Loucy (cell line): Measurements from ENCODE around the gene PUM2.

ENCODE experiments used
- H2AFZ ChIP-seq: fragments of 200-600 bp; sonication (generic); 2 replicates; pipeline ENCODE4 v1.6.0; 2016; ENCODE audit warnings: antibody characterized with exemption, mild to moderate bottlenecking, low read length, moderate library complexity
- H3F3A ChIP-seq: fragments of 200-600 bp; 2 replicates; pipeline ENCODE4 v1.6.0; 2016; ENCODE audit warnings: antibody characterized with exemption, low read depth, mild to moderate bottlenecking
- H3K27me3 ChIP-seq: fragments of 200-600 bp; sonication (generic); 2 replicates; pipeline ENCODE4 v1.6.1; 2014; ENCODE audit warnings: low read length, mild to moderate bottlenecking; ENCODE audit not compliant: insufficient read depth, poor library complexity, severe bottlenecking
- H3K36me3 ChIP-seq: fragments of 200-600 bp; sonication (generic); 2 replicates; pipeline ENCODE4 v1.6.1; 2016; ENCODE audit warnings: low read length; ENCODE audit not compliant: insufficient read depth
- H3K4me1 ChIP-seq: fragments of 200-600 bp; sonication (generic); 2 replicates; pipeline ENCODE4 v1.5.1; 2014; ENCODE audit warnings: low read length, mild to moderate bottlenecking; ENCODE audit not compliant: insufficient read depth, poor library complexity, severe bottlenecking
- H3K4me2 ChIP-seq: fragments of 200-600 bp; sonication (generic); 2 replicates; pipeline ENCODE4 v1.6.0; 2014; ENCODE audit warnings: antibody characterized with exemption, low read length, low read depth, mild to moderate bottlenecking; ENCODE audit not compliant: poor library complexity, severe bottlenecking
- H3K4me3 ChIP-seq: fragments of 200-600 bp; sonication (generic); 2 replicates; pipeline ENCODE4 v1.5.1; 2014; ENCODE audit warnings: low read length, mild to moderate bottlenecking, mixed read lengths; ENCODE audit not compliant: poor library complexity, severe bottlenecking
- H3K79me2 ChIP-seq: fragments of 200-600 bp; sonication (generic); 2 replicates; pipeline ENCODE4 v1.6.1; 2014; ENCODE audit warnings: low read length; ENCODE audit not compliant: insufficient read depth
- H3K9ac ChIP-seq: fragments of 200-600 bp; sonication (generic); 2 replicates; pipeline ENCODE4 v1.6.0; 2014; ENCODE audit warnings: mild to moderate bottlenecking, low read depth, low read length, moderate library complexity; ENCODE audit not compliant: poor library complexity, severe bottlenecking
- H3K9me2 ChIP-seq: fragments of 200-600 bp; sonication (generic); replicated peaks from 2 replicates; pipeline ENCODE4 v1.6.1; 2016; ENCODE audit warnings: low read depth, low read length, mixed read lengths
- H3K9me3 ChIP-seq: fragments of 200-600 bp; sonication (generic); 2 replicates; pipeline ENCODE4 v1.6.1; 2014; ENCODE audit warnings: mild to moderate bottlenecking, antibody characterized with exemption, low read length, low read depth; ENCODE audit not compliant: insufficient read depth
- H4K20me1 ChIP-seq: fragments of 200-600 bp; sonication (generic); 2 replicates; pipeline ENCODE4 v1.6.0; 2014; ENCODE audit warnings: antibody characterized with exemption, low read length, mild to moderate bottlenecking; ENCODE audit not compliant: insufficient read depth, poor library complexity, severe bottlenecking
- EZH2phosphoT487 ChIP-seq: fragments of 200-600 bp; IDR thresholded peaks from 2 replicates; pipeline ENCODE4 v1.6.1; 2018; ENCODE audit warnings: antibody characterized with exemption, mild to moderate bottlenecking, moderate library complexity, borderline replicate concordance
- TF ChIP-seq, protein P1 (sequence below): fragments of 200-600 bp; sonication (generic); conservative IDR thresholded peaks from 2 replicates; pipeline ENCODE4 v1.5.1; 2014; ENCODE audit warnings: mild to moderate bottlenecking, antibody characterized with exemption, low read length

The PUM2 gene

DNA sequence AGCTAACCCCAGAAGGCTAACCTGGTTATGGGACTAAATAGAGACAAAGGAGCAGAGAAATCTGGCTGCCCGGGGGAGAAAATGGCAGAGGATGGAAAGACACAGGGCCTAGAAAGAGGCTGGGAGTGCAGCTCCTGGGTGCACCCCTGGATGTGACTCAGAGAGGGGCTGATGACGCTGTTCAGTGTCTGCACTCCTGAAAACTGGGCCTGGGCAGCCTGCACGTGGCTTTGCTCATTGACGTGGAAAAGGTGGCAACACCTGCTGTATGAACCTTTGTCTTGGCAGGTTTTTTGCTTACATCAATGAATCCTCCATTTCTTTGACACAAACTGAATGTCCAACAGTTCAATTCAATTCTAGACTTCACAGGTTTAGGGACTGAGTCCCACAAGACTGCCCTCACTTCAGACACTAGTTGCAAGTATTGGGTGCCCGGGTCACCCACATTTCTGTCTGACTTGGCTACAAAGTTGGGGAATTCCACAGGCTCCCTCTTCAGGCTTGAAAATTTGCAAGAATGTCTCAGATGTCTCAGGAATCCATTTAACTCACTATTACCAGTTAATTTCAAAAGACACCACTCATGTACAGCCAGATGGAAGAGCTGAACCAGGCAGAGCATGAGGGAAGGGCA is 47.3 kb upstream of the PUM2 start:
- Histone ChIP-seq H2AFZ (no peak overlapping the region), H3K79me2 (no peaks in the 10 kb centered on the region), H3K4me1 (no peaks in the 10 kb centered on the region), H3F3A (no peaks in the 10 kb centered on the region), H3K4me2 (no peak overlapping the region), H3K27me3 (no peaks in the 10 kb centered on the region), H3K9ac (no peak overlapping the region), H3K36me3 (no peaks in the 10 kb centered on the region), H4K20me1 (no peaks in the 10 kb centered on the region), H3K4me3 (no peak overlapping the region), H3K9me2 (no peaks in the 10 kb centered on the region), H3K9me3 (no peaks in the 10 kb centered on the region)
- TF ChIP-seq, protein P1, sequence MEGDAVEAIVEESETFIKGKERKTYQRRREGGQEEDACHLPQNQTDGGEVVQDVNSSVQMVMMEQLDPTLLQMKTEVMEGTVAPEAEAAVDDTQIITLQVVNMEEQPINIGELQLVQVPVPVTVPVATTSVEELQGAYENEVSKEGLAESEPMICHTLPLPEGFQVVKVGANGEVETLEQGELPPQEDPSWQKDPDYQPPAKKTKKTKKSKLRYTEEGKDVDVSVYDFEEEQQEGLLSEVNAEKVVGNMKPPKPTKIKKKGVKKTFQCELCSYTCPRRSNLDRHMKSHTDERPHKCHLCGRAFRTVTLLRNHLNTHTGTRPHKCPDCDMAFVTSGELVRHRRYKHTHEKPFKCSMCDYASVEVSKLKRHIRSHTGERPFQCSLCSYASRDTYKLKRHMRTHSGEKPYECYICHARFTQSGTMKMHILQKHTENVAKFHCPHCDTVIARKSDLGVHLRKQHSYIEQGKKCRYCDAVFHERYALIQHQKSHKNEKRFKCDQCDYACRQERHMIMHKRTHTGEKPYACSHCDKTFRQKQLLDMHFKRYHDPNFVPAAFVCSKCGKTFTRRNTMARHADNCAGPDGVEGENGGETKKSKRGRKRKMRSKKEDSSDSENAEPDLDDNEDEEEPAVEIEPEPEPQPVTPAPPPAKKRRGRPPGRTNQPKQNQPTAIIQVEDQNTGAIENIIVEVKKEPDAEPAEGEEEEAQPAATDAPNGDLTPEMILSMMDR: no peak
- TF ChIP-seq EZH2phosphoT487: no peak

DNA sequence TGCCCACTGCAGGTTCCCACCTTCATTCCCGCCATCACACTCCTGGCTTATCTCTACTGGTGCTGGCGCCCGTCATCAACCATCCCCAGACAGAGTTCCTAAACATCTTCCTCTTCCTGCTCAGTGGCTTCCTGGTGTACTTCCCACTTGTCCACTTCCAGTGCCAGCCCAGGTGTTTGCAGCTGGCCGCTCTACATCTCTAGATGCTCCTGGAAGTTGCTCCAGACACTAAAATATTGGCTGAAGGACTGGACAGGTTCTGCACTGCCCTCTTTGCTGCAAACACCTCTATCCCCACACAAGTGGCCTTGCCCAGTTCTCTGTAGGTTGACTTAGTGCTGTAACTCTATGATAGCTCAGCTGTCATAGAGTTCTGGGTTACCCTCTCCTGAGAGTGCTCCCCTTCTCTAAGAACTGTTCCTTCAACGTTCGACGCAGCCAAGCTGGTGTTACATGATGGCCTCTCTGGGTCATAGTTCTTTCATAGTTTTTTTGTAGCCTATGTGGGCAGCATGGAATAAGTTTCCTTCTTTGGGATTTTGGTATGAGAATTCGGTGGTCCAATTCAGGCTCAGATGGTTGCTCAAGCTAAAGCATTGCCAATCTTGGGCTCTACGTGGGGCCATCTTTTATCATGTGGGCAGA is 45.8 kb upstream of the PUM2 start:
- H3K4me1 ChIP-seq: no peaks in the 10 kb centered on the region
- no peaks in the 10 kb centered on the region for H3K79me2 ChIP-seq
- no peaks in the 10 kb centered on the region for H4K20me1 ChIP-seq
- no peaks in the 10 kb centered on the region for H3K27me3 ChIP-seq
- no peak overlapping the region for H3K9ac ChIP-seq
- no peak overlapping the region for H3K4me3 ChIP-seq
- TF ChIP-seq, protein P1: no peak
- no peak for TF ChIP-seq EZH2phosphoT487
- no peaks in the 10 kb centered on the region for H3F3A ChIP-seq
- H2AFZ ChIP-seq: no peak overlapping the region
- no peaks in the 10 kb centered on the region for H3K9me3 ChIP-seq
- H3K36me3 ChIP-seq: no peaks in the 10 kb centered on the region
- H3K9me2 ChIP-seq: no peaks in the 10 kb centered on the region
- H3K4me2 ChIP-seq: no peak overlapping the region

DNA sequence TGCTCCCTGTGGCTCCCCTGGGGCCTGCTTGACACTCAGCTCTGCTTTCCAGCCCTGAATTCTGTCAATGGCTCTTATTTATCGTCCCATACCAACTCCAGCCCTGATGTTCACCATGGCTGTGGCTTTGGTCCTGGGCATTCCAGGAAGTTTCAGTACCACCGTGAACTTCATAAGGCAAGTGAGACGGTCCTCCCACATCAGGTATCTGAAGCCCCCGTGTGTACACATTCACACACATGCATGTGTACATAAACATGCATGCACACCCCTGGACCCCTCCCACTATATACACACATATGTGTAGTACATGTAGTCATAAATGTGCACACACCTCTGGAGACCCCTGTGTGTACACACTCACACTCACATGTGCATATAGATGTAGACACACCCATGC is 43.3 kb upstream of the PUM2 start:
- Histone ChIP-seq H3K9ac (no peak overlapping the region), H3K36me3 (no peaks in the 10 kb centered on the region), H3K4me1 (no peaks in the 10 kb centered on the region), H3K79me2 (no peaks in the 10 kb centered on the region), H4K20me1 (no peaks in the 10 kb centered on the region), H3K9me3 (no peaks in the 10 kb centered on the region), H3F3A (no peaks in the 10 kb centered on the region), H3K4me2 (no peak overlapping the region), H2AFZ (no peak overlapping the region), H3K9me2 (no peaks in the 10 kb centered on the region), H3K27me3 (no peaks in the 10 kb centered on the region), H3K4me3 (no peak overlapping the region)
- TF ChIP-seq, protein P1: no peak
- TF ChIP-seq EZH2phosphoT487: no peak
